ENCODE results near the gene POLR3G. TPM values are rescaled to one million over a fixed set of nuclear protein-coding genes. Genes with fewer than 3 reads are reported as not detected.

POLR3G gene
- total RNA-seq, 3 donors from 2014 or later = 0.64 to 1.5 (median 1.3) TPM

GRCh38 chr5:90534922-90535321 lies 60.3 kb downstream of the POLR3G start:
- ATAC-seq (peak; percentile 31), DNase-seq (no peak)
- Histone ChIP-seq H3K9me3 (no peaks in the 10 kb centered on the region), H3K4me1 (ENCODE audit: low read depth) (no peaks in the 10 kb centered on the region), H3K4me3 (no peak overlapping the region), H3K36me3 (ENCODE audit: low read depth) (no peaks in the 10 kb centered on the region)
- intact Hi-C loops (cut with DNase I, micrococcal nuclease) = loop anchor here (5.0 to 10.0 kb wide), 2 partner anchors 98 to 100 kb away; no protein-coding TSS in a partner anchor
- TF ChIP-seq CTCF (IDR thresholded peaks at IDR 0.05) = no peak

- intact Hi-C loops (cut with DNase I, micrococcal nuclease) = no loop called here
- ATAC-seq = no peak
- no peak for DNase-seq
Observed at GRCh38 chr5:90542827-90543519, 68.3 kb downstream of the POLR3G start.

GRCh38 chr5:90545511-90545910 lies 70.8 kb downstream of the POLR3G start:
- intact Hi-C loops (cut with DNase I, micrococcal nuclease) = no loop called here
- Histone ChIP-seq H3K4me1 (ENCODE audit: low read depth) (no peaks in the 10 kb centered on the region), H3K9me3 (no peaks in the 10 kb centered on the region), H3K4me3 (no peak overlapping the region), H3K36me3 (ENCODE audit: low read depth) (no peaks in the 10 kb centered on the region)
- TF ChIP-seq CTCF (IDR thresholded peaks at IDR 0.05) = no peak
- DNase-seq (no peak), ATAC-seq (no peak)

More at GRCh38 chr5:90542827-90543519, 68.3 kb downstream of the POLR3G start:
- no peaks in the 10 kb centered on the region for H3K9me3 ChIP-seq
- no peak for TF ChIP-seq CTCF (IDR thresholded peaks at IDR 0.05)
- no peaks in the 10 kb centered on the region for H3K36me3 ChIP-seq (ENCODE audit: low read depth)
- no peaks in the 10 kb centered on the region for H3K4me1 ChIP-seq (ENCODE audit: low read depth)
- H3K4me3 ChIP-seq = no peak overlapping the region

GRCh38 chr5:90546216-90546837 lies 71.7 kb downstream of the POLR3G start:
- H3K9me3 ChIP-seq = no peaks in the 10 kb centered on the region
- no peaks in the 10 kb centered on the region for H3K36me3 ChIP-seq (ENCODE audit: low read depth)
- intact Hi-C loops (cut with DNase I, micrococcal nuclease) = no loop called here
- no peak for DNase-seq
- TF ChIP-seq CTCF (IDR thresholded peaks at IDR 0.05) = no peak
- no peak for ATAC-seq
- H3K4me3 ChIP-seq = no peak overlapping the region
- H3K4me1 ChIP-seq (ENCODE audit: low read depth) = no peaks in the 10 kb centered on the region

- no peak overlapping the region for H3K4me3 ChIP-seq
- ATAC-seq = peak; percentile 25
- intact Hi-C loops (cut with DNase I, micrococcal nuclease) = no loop called here
- no peak for DNase-seq
- no peaks in the 10 kb centered on the region for H3K36me3 ChIP-seq (ENCODE audit: low read depth)
- TF ChIP-seq CTCF (IDR thresholded peaks at IDR 0.05) = no peak
- no peaks in the 10 kb centered on the region for H3K9me3 ChIP-seq
- H3K4me1 ChIP-seq (ENCODE audit: low read depth) = no peaks in the 10 kb centered on the region
Observed at GRCh38 chr5:90547072-90547536, 72.4 kb downstream of the POLR3G start.
